ENCODE data around the gene RAB27B. TPM values are rescaled to one million over a fixed set of nuclear protein-coding genes. Genes with fewer than 3 reads are reported as not detected.

Gene RAB27B
- polyA plus RNA-seq (2013, experiment 1 of 2): 0.07 TPM
- 0.13 TPM for polyA plus RNA-seq (2013, experiment 2 of 2)

GRCh38 chr18:54828281-54828881 lies at the start of gene RAB27B:
RAB27B (plus strand) TSS chr18:54828477; CDS start chr18:54877586, 49,109 bp downstream.
- Histone ChIP-seq H4K5ac (ENCODE audit: low read length) (no peak within 1 kb of the TSS), H3K4me3 (ENCODE audit: low read length) (peak within 1 kb of the TSS; percentile 36), H2BK5ac (ENCODE audit: low read length) (no peak within 1 kb of the TSS), H3K18ac (ENCODE audit: low read length) (no peak within 1 kb of the TSS), H3K79me1 (ENCODE audit: low read length) (no peaks in the 10 kb centered on the region), H3K23ac (ENCODE audit: low read length) (no peak within 1 kb of the TSS), H3K4me1 (ENCODE audit: control insufficient read depth, low read depth, low read length) (no peaks in the 10 kb centered on the region), H3K36me3 (ENCODE audit: control insufficient read depth, insufficient read depth, low read length) (no peaks in the 10 kb centered on the region), H3K27me3 (ENCODE audit: insufficient read depth, low read length, poor library complexity) (no peaks in the 10 kb centered on the region), H3K4me2 (ENCODE audit: low read length) (peak within 1 kb of the TSS; percentile 78), H3K27ac (ENCODE audit: low read depth, low read length) (no peak within 1 kb of the TSS), H3K9ac (ENCODE audit: low read length) (peak within 1 kb of the TSS; percentile 58), H4K8ac (ENCODE audit: low read depth, low read length) (no peak within 1 kb of the TSS), H2AK5ac (ENCODE audit: low read length) (no peak within 1 kb of the TSS), H2BK15ac (replicated peaks; ENCODE audit: low read depth) (no peak within 1 kb of the TSS), H3K4ac (ENCODE audit: low read depth, low read length) (no peak within 1 kb of the TSS), H2BK120ac (ENCODE audit: low read depth, low read length) (no peak within 1 kb of the TSS), H3K56ac (ENCODE audit: low read length) (peak within 1 kb of the TSS; percentile 81), H3K79me2 (ENCODE audit: control insufficient read depth, insufficient read depth, low read length) (no peaks in the 10 kb centered on the region)
- DNase-seq: peak; percentile 95
- WGBS (ENCODE audit: extremely low coverage, insufficient coverage, low lambda C conversion rate): no CpG with 5 or more reads among the region's 35 CpGs

DNA sequence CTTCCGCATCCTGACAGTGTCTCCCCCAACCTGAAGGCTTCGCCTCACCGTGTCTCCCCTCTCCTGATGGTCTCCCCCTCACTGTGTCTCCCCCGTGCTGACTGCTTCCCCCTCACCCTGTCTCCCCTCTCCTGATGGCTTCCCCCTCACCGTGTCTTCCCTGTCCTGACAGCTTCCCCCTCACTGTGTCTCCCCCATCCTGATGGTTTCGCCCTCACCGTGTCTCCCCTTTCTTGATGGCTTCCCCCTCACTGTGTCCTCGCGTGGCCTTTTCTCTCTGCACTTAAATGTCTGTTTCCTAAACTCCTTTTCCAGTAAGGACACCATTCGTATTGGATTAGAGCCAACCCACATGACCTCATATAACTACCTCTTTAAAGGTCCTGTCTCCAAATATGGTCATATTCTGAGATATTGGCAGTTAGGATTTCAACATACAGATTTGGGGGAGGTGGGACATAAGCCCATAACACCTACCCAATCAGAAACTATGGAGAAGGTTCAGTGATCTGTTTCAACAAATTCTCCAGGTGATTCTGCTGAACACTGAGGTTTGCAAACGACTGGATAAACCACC lies 47.9 kb upstream of the RAB27B start:
- H3K27ac ChIP-seq (ENCODE audit: low read depth, low read length): no peak overlapping the region

DNA sequence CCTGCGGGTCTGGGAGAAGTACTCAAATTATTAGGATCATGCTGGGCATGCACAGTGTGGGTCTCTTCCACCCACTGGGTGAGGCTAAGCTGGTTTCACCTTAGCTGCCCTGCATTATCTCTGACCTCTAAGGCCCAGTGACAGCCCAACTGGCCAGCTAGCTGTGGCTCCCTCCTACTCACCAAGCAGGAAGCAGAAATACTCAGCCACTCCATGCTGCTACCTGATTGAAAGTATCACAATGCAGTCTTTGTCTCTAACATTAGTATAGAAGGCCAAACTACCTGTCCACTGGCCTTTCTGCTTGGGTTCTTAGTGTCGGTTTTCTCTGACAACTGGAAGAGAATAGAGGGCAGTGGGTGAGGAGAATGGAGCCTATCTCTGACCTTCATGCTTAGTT lies 47.3 kb upstream of the RAB27B start:
- Histone ChIP-seq H4K5ac (ENCODE audit: low read length) (no peak overlapping the region), H3K56ac (ENCODE audit: low read length) (no peak overlapping the region), H3K18ac (ENCODE audit: low read length) (no peak overlapping the region), H2BK15ac (replicated peaks; ENCODE audit: low read depth) (no peak overlapping the region), H2AK5ac (ENCODE audit: low read length) (no peak overlapping the region), H3K4ac (ENCODE audit: low read depth, low read length) (no peak overlapping the region), H3K27me3 (ENCODE audit: insufficient read depth, low read length, poor library complexity) (no peaks in the 10 kb centered on the region), H3K4me1 (ENCODE audit: control insufficient read depth, low read depth, low read length) (no peaks in the 10 kb centered on the region), H3K23ac (ENCODE audit: low read length) (no peak overlapping the region), H4K8ac (ENCODE audit: low read depth, low read length) (no peak overlapping the region), H2BK5ac (ENCODE audit: low read length) (no peak overlapping the region), H2BK120ac (ENCODE audit: low read depth, low read length) (no peak overlapping the region), H3K79me1 (ENCODE audit: low read length) (no peaks in the 10 kb centered on the region), H3K4me2 (ENCODE audit: low read length) (no peak overlapping the region), H3K9ac (ENCODE audit: low read length) (no peak overlapping the region), H3K27ac (ENCODE audit: low read depth, low read length) (no peak overlapping the region), H3K79me2 (ENCODE audit: control insufficient read depth, insufficient read depth, low read length) (no peaks in the 10 kb centered on the region), H3K4me3 (ENCODE audit: low read length) (no peak overlapping the region), H3K36me3 (ENCODE audit: control insufficient read depth, insufficient read depth, low read length) (no peaks in the 10 kb centered on the region)
- DNase-seq: no peak
- WGBS (ENCODE audit: extremely low coverage, insufficient coverage, low lambda C conversion rate): no CpG with 5 or more reads among the region's 2 CpGs

More for the DNA sequence above, 47.9 kb upstream of the RAB27B start:
- Histone ChIP-seq H2BK5ac (ENCODE audit: low read length) (no peak overlapping the region), H3K23ac (ENCODE audit: low read length) (no peak overlapping the region), H3K4me2 (ENCODE audit: low read length) (no peak overlapping the region), H4K8ac (ENCODE audit: low read depth, low read length) (no peak overlapping the region), H2BK120ac (ENCODE audit: low read depth, low read length) (no peak overlapping the region), H3K4me3 (ENCODE audit: low read length) (no peak overlapping the region), H3K18ac (ENCODE audit: low read length) (no peak overlapping the region), H3K4ac (ENCODE audit: low read depth, low read length) (no peak overlapping the region), H3K79me1 (ENCODE audit: low read length) (no peaks in the 10 kb centered on the region), H4K5ac (ENCODE audit: low read length) (no peak overlapping the region), H3K9ac (ENCODE audit: low read length) (no peak overlapping the region), H3K56ac (ENCODE audit: low read length) (no peak overlapping the region), H2BK15ac (replicated peaks; ENCODE audit: low read depth) (no peak overlapping the region), H3K79me2 (ENCODE audit: control insufficient read depth, insufficient read depth, low read length) (no peaks in the 10 kb centered on the region), H2AK5ac (ENCODE audit: low read length) (no peak overlapping the region), H3K36me3 (ENCODE audit: control insufficient read depth, insufficient read depth, low read length) (no peaks in the 10 kb centered on the region), H3K4me1 (ENCODE audit: control insufficient read depth, low read depth, low read length) (no peaks in the 10 kb centered on the region), H3K27me3 (ENCODE audit: insufficient read depth, low read length, poor library complexity) (no peaks in the 10 kb centered on the region)
- no CpG with 5 or more reads among the region's 11 CpGs for WGBS (ENCODE audit: extremely low coverage, insufficient coverage, low lambda C conversion rate)
- DNase-seq: no peak

GRCh38 chr18:54783139-54783538 lies 45.1 kb upstream of the RAB27B start:
- Histone ChIP-seq H3K36me3 (ENCODE audit: control insufficient read depth, insufficient read depth, low read length) (no peaks in the 10 kb centered on the region), H3K79me1 (ENCODE audit: low read length) (no peaks in the 10 kb centered on the region), H3K4me3 (ENCODE audit: low read length) (no peak overlapping the region), H3K4ac (ENCODE audit: low read depth, low read length) (no peak overlapping the region), H4K5ac (ENCODE audit: low read length) (no peak overlapping the region), H2AK5ac (ENCODE audit: low read length) (no peak overlapping the region), H3K27me3 (ENCODE audit: insufficient read depth, low read length, poor library complexity) (no peaks in the 10 kb centered on the region), H3K56ac (ENCODE audit: low read length) (no peak overlapping the region), H3K4me2 (ENCODE audit: low read length) (no peak overlapping the region), H3K9ac (ENCODE audit: low read length) (no peak overlapping the region), H3K27ac (ENCODE audit: low read depth, low read length) (no peak overlapping the region), H3K23ac (ENCODE audit: low read length) (no peak overlapping the region), H3K79me2 (ENCODE audit: control insufficient read depth, insufficient read depth, low read length) (no peaks in the 10 kb centered on the region), H2BK15ac (replicated peaks; ENCODE audit: low read depth) (no peak overlapping the region), H4K8ac (ENCODE audit: low read depth, low read length) (no peak overlapping the region), H3K18ac (ENCODE audit: low read length) (no peak overlapping the region), H2BK120ac (ENCODE audit: low read depth, low read length) (no peak overlapping the region), H2BK5ac (ENCODE audit: low read length) (no peak overlapping the region), H3K4me1 (ENCODE audit: control insufficient read depth, low read depth, low read length) (no peaks in the 10 kb centered on the region)
- DNase-seq: no peak
- no CpG with 5 or more reads among the region's 1 CpG for WGBS (ENCODE audit: extremely low coverage, insufficient coverage, low lambda C conversion rate)

DNA sequence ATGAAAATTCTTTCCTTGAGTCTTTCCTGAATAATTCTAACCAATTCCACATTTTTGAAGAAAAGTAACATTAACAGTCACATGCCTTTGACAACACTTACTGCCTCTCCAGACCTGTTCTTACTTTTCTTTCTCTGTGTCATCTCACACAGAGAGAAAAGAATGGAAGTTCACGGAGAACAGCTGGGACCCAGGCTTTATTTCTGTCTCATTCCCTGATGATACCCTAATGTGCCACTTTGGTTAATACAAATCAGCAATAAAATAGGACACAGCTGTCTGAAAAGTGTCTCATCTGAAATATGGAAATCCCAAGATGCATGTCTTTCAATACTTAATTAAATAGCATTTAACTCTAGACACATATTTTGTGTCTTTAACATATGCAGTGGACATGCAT lies 42.1 kb upstream of the RAB27B start:
- Histone ChIP-seq H3K36me3 (ENCODE audit: control insufficient read depth, insufficient read depth, low read length) (no peaks in the 10 kb centered on the region), H3K4me2 (ENCODE audit: low read length) (no peak overlapping the region), H3K79me2 (ENCODE audit: control insufficient read depth, insufficient read depth, low read length) (no peaks in the 10 kb centered on the region), H2BK15ac (replicated peaks; ENCODE audit: low read depth) (no peak overlapping the region), H3K79me1 (ENCODE audit: low read length) (no peaks in the 10 kb centered on the region), H3K9ac (ENCODE audit: low read length) (no peak overlapping the region), H3K27ac (ENCODE audit: low read depth, low read length) (no peak overlapping the region), H4K8ac (ENCODE audit: low read depth, low read length) (no peak overlapping the region), H3K4ac (ENCODE audit: low read depth, low read length) (no peak overlapping the region), H3K23ac (ENCODE audit: low read length) (no peak overlapping the region), H3K27me3 (ENCODE audit: insufficient read depth, low read length, poor library complexity) (no peaks in the 10 kb centered on the region), H3K18ac (ENCODE audit: low read length) (no peak overlapping the region), H3K56ac (ENCODE audit: low read length) (no peak overlapping the region), H2BK120ac (ENCODE audit: low read depth, low read length) (no peak overlapping the region), H2AK5ac (ENCODE audit: low read length) (no peak overlapping the region), H3K4me3 (ENCODE audit: low read length) (no peak overlapping the region), H4K5ac (ENCODE audit: low read length) (no peak overlapping the region), H3K4me1 (ENCODE audit: control insufficient read depth, low read depth, low read length) (no peaks in the 10 kb centered on the region), H2BK5ac (ENCODE audit: low read length) (no peak overlapping the region)
- no CpG with 5 or more reads among the region's 1 CpG for WGBS (ENCODE audit: extremely low coverage, insufficient coverage, low lambda C conversion rate)
- DNase-seq: no peak

GRCh38 chr18:54787121-54787520 lies 41.2 kb upstream of the RAB27B start:
- Histone ChIP-seq H3K79me1 (ENCODE audit: low read length) (no peaks in the 10 kb centered on the region), H3K9ac (ENCODE audit: low read length) (no peak overlapping the region), H2BK15ac (replicated peaks; ENCODE audit: low read depth) (no peak overlapping the region), H2AK5ac (ENCODE audit: low read length) (no peak overlapping the region), H3K56ac (ENCODE audit: low read length) (no peak overlapping the region), H4K5ac (ENCODE audit: low read length) (no peak overlapping the region), H3K36me3 (ENCODE audit: control insufficient read depth, insufficient read depth, low read length) (no peaks in the 10 kb centered on the region), H4K8ac (ENCODE audit: low read depth, low read length) (no peak overlapping the region), H3K4me1 (ENCODE audit: control insufficient read depth, low read depth, low read length) (no peaks in the 10 kb centered on the region), H3K4ac (ENCODE audit: low read depth, low read length) (no peak overlapping the region), H3K4me3 (ENCODE audit: low read length) (no peak overlapping the region), H3K27me3 (ENCODE audit: insufficient read depth, low read length, poor library complexity) (no peaks in the 10 kb centered on the region), H3K27ac (ENCODE audit: low read depth, low read length) (no peak overlapping the region), H3K18ac (ENCODE audit: low read length) (no peak overlapping the region), H3K79me2 (ENCODE audit: control insufficient read depth, insufficient read depth, low read length) (no peaks in the 10 kb centered on the region), H3K23ac (ENCODE audit: low read length) (no peak overlapping the region), H2BK120ac (ENCODE audit: low read depth, low read length) (no peak overlapping the region), H2BK5ac (ENCODE audit: low read length) (no peak overlapping the region), H3K4me2 (ENCODE audit: low read length) (no peak overlapping the region)
- no peak for DNase-seq
- WGBS (ENCODE audit: extremely low coverage, insufficient coverage, low lambda C conversion rate): no CpG with 5 or more reads among the region's 5 CpGs
